NCI-H510A treated with DMSO at 0.1 percent for 48 hours (cell line): ENCODE measurements around the gene RPS6KB2.
"Not testable (repeated sequence)": the region's sequence is repeated elsewhere in the genome, so short reads cannot be mapped to it uniquely, and the experiment has no call there.

Source experiments
- DNase-seq: peaks from one replicate; lab custom pipeline; 2025; lab: John Stamatoyannopoulos, UW

Gene RPS6KB2

DNA sequence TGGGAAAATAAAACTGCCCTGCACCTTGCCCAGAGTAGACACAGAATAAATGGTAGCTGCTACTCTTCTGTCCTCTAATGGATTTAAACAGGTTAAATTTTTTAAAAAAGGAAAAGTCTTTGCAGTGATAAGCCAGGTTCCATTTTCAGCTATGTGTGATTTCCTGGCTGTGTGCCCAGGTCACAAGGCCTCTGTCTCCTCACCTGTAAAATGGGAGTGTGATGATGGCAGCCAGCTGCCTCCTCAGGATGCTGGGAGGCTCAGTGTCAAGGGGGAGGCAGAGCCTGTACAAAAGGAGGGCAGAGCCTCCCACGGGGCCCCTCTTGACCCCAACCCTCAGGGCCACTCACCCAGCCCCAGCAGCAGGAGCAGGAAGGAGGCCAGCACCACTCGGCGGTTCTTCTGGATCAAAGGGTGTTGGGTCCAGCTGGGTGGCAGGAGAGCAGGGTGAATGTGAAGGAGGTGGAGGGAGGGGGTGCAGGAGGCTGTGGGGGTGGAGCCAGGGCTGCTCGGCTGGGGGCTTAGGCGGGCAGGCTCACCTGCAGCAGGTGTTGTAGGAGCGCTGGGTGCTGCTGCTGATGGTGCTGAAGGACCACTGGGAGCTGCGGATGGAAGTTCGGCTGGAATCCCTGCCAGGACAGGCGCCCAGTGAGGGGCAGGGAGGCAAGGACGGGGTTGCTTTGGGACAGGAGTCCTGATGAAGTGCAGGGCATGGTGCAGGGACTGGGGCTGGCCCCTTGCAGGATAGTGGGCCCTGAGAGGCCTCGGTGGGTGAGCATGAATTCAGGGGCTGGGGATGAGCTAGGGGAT, 38.9 kb downstream of the RPS6KB2 start:
- DNase-seq, result peak; percentile 19

DNA sequence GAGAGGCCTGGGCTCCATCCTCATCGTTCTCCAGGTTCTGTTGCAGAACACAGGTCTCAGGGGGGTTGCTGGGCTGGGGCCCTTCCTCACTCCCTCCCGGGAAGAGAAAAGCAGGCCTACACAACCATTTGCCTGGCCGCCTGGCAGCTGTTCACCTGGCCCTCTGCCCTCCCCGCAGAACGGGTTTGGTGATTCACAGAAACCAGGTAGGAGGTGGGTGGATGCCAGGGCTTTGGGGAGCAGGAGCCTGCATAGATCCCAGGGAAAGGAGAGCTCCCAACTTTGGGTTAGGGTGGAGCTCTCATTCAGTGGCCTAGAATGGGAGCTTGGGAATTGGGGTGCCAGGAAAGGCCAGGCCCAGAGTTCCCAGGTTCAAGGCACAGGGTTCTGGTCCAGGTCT, 39.8 kb downstream of the RPS6KB2 start:
- DNase-seq, result peak; percentile 38

DNA sequence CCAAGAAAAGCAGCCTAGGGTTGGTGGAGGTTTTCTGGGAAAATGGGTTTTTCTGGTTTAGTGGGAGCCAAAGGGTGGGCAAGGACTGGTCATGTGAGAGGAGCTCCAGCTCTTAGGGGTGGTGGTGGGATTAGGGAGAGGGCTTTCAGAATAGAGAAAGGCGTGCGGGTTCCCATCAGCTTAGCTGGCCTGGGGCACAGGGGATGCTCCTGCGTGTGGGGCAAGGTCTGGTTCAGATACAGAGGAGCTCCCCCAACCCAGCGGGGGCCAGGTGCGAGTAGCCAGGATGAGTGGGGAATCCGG, 40.1 kb downstream of the RPS6KB2 start:
- no peak for DNase-seq

DNA sequence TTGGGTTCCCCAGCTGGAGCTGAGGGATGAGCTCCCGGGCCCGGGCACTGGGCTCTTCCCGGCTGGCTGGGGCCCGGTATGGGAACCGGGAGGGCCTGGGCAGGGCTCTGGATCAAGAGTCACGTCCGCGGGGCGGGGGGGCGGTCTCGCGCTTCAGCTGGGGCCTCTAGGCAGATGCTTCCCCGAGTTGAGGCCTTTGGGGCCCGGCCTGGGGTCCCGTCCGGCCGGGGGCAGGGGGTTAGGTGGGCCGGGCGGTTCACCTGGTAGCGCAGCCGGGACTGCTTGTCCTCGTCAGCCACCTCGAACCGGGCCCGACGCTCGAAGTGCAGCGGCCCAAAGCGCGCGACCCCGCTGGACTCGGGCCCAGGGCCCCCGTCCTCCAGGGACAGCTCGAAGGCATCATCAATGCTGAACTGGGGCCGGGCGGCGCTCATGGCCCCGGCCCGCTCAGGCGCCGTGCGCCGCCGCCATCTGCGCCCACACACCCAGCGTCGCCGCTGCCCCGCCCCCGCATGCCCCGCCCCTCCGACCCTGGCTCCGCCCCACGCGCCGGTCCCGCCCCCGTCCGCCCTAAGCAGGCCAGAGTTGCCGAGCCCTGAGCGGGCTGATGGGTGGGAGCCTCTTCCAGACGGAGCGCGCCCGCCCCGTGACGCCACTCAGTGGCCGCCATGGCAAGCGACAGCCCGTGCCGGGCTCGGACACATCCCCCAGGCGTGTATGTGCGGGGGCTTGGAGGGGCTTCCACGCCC, 40.6 kb downstream of the RPS6KB2 start, which contains the start of gene TMEM134:
Gene TMEM134, minus strand, starts transcription at position 493 of the 749 bp plus-strand sequence. Its CDS starts 59 bp downstream, at position 434.
- peak; percentile 90 for DNase-seq

DNA sequence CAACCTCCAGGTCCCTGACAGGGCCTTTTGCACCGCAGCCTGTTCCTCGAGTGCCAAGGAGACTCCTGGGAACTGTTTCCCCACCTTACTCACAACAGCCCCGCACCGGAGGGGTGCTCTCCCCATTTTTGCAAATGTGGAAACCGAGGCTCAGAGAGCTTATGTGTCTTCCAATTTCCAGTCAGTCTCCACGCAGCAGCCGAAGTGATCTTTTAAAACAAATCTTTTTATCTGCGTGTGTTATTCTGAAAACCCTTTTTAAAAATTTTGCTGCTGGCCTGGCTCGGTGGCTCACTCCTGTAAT, 41.2 kb downstream of the RPS6KB2 start:
- no peak for DNase-seq

DNA sequence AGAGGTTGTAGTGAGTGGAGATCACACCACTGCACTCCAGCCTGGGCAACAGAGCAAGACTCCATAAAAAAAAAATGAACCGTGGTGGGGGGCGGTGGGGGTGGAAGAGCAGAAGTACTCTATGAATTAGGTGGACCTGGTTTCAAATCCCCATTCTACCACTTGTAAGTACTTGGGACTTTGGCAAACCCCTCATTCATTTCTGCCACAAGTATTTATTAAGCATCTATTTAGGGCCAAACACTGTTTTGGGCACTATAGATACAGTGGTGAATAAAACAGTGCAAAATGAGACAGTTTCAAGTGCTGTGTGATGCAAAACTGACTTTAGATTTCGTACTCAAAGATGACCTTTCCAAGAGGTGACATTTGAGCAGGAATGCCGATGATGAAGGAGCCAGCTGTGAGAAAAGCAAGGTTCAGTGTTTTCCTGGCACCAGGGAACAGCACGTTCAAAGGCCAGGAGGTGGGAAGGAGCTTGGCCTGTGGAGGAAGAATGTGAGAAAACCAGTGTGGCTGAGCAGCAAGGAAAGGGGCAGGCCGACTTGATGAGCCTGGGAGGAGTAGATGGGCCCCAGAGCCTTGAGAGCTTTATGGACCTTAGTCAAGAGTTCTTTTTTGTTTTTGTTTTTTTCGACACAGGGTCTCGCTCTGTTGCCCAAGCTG, 42.2 kb downstream of the RPS6KB2 start:
- no peak for DNase-seq

DNA sequence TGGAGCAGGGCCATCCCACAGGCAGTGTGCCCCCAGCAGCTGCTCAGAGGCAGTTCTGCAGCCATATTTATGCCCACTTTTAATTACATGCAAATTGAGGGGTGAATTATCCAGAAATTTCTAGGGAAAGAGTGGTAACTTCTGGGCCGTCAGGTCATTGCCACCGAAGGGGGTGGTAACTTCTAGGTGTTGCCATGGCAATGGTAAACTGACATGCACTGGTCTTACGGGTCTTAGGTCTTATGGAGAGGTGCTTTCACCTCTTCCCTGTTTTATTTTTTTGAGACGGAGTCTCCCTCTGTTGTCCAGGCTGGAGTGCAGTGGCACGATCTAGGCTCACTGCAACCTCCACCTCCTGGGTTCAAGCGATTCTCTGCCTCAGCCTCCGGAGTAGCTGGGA, 44.6 kb downstream of the RPS6KB2 start:
- DNase-seq, result no peak

DNA sequence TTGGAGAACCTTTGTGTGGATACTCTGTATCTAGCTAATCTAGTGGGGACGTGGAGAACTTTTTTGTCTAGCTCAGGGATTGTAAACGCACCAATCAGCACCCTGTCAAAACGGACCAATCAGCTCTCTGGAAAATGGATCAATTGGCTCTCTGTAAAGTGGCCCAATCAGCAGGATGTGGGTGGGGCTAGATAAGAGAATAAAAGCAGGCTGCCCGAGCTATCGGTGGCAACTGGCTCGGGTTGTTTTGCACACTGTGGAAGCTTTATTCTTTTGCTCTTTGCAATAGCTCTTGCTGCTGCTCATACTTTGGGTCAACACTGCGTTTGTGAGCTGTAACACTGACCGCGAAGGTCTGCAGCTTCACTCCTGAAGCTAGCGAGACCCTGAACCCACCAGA, 48.4 kb downstream of the RPS6KB2 start:
- not testable (repeated sequence) for DNase-seq

DNA sequence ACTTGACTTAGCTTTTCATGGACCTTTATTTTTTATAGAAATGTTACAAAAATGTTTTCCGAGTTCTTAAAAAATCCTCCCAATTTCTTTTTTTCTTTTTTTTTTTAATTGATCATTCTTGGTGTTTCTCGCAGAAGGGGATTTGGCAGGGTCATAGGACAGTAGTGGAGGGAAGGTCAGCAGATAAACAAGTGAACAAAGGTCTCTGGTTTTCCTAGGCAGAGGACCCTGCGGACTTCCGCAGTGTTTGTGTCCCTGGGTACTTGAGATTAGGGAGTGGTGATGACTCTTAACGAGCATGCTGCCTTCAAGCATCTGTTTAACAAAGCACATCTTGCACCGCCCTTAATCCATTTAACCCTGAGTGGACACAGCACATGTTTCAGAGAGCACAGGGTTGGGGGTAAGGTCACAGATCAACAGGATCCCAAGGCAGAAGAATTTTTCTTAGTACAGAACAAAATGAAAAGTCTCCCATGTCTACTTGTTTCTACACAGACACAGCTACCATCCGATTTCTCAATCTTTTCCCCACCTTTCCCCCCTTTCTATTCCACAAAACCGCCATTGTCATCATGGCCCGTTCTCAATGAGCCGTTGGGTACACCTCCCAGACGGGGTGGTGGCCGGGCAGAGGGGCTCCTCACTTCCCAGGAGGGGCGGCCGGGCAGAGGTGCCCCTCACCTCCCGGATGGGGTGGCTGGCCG, 49.2 kb downstream of the RPS6KB2 start:
- DNase-seq, result not testable (repeated sequence)

DNA sequence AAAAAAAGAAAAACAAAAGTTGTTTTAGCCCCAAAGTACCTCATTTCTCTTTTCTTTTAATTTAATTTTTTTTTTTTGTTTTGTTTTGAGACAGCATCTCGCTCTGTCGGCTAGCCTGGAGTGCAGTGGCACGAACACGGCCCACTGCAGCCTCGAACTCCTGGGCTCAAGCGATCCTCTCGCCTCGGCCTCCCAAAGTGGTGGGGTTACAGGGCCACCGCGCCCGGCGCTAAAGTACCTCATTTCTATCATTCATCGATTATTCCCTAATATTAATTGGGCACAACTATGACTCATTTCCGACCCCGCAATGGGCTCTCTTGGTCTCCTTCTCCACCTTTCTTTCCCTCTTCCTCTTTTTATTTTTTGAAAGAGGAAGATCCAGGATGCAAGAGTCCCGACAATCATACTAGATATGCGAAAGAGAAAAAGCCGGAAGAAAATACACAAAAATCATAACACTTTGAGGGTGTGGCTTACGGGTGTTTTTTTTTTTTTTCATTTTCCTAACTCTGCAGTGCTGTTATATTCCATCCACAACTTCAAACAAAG, 54.1 kb downstream of the RPS6KB2 start:
- no peak for DNase-seq

DNA sequence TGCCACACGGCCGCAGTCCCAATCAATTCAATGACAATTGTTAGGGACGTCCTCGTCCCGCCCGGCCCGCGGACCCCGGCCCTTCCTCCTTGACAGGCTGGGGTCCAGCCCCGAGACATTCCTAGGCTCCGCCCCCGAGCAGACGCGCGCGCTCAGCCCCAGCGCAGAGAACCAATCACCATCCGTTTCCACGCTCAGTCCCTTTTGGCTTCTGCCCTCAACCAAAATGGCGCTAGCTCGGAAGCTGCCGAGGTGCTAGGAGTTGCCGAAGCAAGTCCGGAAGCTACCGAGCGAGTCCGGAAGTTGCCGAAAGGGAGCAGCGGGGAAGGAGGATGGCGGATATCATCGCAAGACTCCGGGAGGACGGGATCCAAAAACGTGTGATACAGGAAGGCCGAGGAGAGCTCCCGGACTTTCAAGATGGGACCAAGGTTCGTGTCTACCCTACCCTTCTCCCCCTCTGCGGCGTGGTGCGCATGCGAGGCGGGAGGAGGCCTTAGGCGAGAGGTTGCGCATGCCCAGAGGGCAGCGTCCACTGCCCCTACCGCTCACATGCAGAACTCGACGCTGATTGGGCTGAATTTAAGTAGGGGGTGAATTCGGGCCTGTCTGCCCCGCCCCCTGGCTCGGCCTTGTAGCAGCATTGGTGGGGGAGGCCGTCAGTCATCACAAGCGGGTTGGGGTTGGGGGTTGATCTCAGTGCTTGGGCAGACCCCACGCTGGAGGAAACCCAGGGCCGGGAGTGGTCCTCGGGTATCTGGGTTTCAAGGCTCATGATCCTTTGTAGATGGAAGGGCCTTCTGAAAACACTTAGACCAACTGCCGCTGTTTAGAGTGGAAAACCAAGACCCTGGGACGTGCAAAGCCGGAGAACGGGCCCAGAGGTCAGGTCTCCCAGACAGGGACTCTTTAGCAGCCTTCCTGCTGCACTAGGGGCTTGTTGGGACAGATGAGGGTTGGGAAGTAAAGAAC, 54.8 kb downstream of the RPS6KB2 start, which contains the start of gene AIP:
Gene AIP, plus strand, starts transcription at position 200 of the 972 bp plus-strand sequence. Its CDS starts 133 bp downstream, at position 333.
- peak; percentile 99 for DNase-seq

DNA sequence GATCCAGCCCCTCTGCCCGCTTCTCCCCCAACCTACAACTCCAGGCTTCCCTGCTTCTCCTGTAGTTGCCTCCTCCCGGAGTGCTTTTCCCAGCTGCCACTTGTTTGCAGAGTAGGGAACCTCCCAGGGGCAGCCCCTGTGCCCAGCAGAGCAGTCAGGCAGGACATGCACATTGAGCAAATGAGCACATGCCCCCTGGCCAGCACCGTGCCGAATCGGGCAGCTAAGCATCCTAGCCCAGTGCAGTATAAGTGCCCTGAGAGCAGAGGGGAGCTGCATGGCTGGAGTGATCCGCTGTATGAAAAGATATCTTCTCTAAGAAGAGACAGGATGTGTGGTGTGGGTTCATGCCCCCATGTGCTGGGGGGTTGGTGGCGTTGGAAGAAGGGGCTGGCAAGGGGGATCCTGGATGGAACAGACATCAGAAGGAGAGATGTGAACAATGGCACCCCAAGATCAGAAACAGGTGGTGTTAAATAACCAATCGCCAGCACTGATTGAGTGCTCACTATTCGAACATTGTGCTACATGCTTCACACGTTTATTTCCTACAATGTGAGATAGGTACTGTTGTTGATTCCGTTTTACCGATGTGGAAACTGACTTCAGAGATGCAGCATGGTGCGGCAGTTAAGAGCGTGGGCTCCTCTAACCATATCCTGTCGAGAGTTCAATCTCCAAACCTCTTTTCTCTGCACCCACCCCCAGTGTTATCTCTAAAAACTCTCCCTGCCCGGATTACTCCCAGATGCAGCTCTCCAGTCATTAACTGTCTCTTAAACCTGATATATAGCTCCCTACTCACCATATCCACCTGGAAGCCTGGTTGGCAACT, 55.8 kb downstream of the RPS6KB2 start:
- peak; percentile 15 for DNase-seq

DNA sequence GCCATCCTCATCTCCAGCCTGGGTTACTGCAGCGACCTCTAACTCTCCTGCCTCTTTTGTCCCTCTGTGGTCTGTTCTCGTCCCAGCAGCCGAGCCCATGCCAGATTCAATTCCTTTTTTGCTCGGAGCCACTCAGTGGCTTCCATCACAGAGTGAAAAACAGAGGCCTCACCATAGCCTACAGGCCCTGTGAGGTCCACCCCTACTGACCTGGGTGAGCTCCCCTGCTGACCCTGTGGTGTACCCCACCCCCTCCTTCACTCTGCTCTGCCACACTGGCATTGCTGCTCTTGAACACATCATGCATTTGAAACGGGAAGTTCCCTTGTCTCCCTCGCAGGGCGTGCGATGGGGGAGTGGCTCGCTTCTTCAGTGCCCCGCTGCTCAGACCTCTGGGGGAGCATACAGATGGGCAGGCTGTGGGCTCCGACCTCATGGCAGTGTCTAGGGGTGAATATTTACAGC, 56.6 kb downstream of the RPS6KB2 start:
- DNase-seq, result no peak
